Loucy (cell line): ENCODE results near the gene CCDC86.

ENCODE experiments used
- H2AFZ ChIP-seq: fragments of 200-600 bp; sonication (generic); 2 replicates; pipeline ENCODE4 v1.6.0; 2016; ENCODE audit warnings: antibody characterized with exemption, mild to moderate bottlenecking, low read length, moderate library complexity
- H3F3A ChIP-seq: fragments of 200-600 bp; 2 replicates; pipeline ENCODE4 v1.6.0; 2016; ENCODE audit warnings: antibody characterized with exemption, low read depth, mild to moderate bottlenecking
- H3K27me3 ChIP-seq: fragments of 200-600 bp; sonication (generic); 2 replicates; pipeline ENCODE4 v1.6.1; 2014; ENCODE audit warnings: low read length, mild to moderate bottlenecking; ENCODE audit not compliant: insufficient read depth, poor library complexity, severe bottlenecking
- H3K36me3 ChIP-seq: fragments of 200-600 bp; sonication (generic); 2 replicates; pipeline ENCODE4 v1.6.1; 2016; ENCODE audit warnings: low read length; ENCODE audit not compliant: insufficient read depth
- H3K4me1 ChIP-seq: fragments of 200-600 bp; sonication (generic); 2 replicates; pipeline ENCODE4 v1.5.1; 2014; ENCODE audit warnings: low read length, mild to moderate bottlenecking; ENCODE audit not compliant: insufficient read depth, poor library complexity, severe bottlenecking
- H3K4me2 ChIP-seq: fragments of 200-600 bp; sonication (generic); 2 replicates; pipeline ENCODE4 v1.6.0; 2014; ENCODE audit warnings: antibody characterized with exemption, low read length, low read depth, mild to moderate bottlenecking; ENCODE audit not compliant: poor library complexity, severe bottlenecking
- H3K4me3 ChIP-seq: fragments of 200-600 bp; sonication (generic); 2 replicates; pipeline ENCODE4 v1.5.1; 2014; ENCODE audit warnings: low read length, mild to moderate bottlenecking, mixed read lengths; ENCODE audit not compliant: poor library complexity, severe bottlenecking
- H3K79me2 ChIP-seq: fragments of 200-600 bp; sonication (generic); 2 replicates; pipeline ENCODE4 v1.6.1; 2014; ENCODE audit warnings: low read length; ENCODE audit not compliant: insufficient read depth
- H3K9ac ChIP-seq: fragments of 200-600 bp; sonication (generic); 2 replicates; pipeline ENCODE4 v1.6.0; 2014; ENCODE audit warnings: mild to moderate bottlenecking, low read depth, low read length, moderate library complexity; ENCODE audit not compliant: poor library complexity, severe bottlenecking
- H3K9me2 ChIP-seq: fragments of 200-600 bp; sonication (generic); replicated peaks from 2 replicates; pipeline ENCODE4 v1.6.1; 2016; ENCODE audit warnings: low read depth, low read length, mixed read lengths
- H3K9me3 ChIP-seq: fragments of 200-600 bp; sonication (generic); 2 replicates; pipeline ENCODE4 v1.6.1; 2014; ENCODE audit warnings: mild to moderate bottlenecking, antibody characterized with exemption, low read length, low read depth; ENCODE audit not compliant: insufficient read depth
- H4K20me1 ChIP-seq: fragments of 200-600 bp; sonication (generic); 2 replicates; pipeline ENCODE4 v1.6.0; 2014; ENCODE audit warnings: antibody characterized with exemption, low read length, mild to moderate bottlenecking; ENCODE audit not compliant: insufficient read depth, poor library complexity, severe bottlenecking
- CTCF ChIP-seq: fragments of 200-600 bp; sonication (generic); conservative IDR thresholded peaks from 2 replicates; pipeline ENCODE4 v1.5.1; 2014; ENCODE audit warnings: mild to moderate bottlenecking, antibody characterized with exemption, low read length
- EZH2phosphoT487 ChIP-seq: fragments of 200-600 bp; IDR thresholded peaks from 2 replicates; pipeline ENCODE4 v1.6.1; 2018; ENCODE audit warnings: antibody characterized with exemption, mild to moderate bottlenecking, moderate library complexity, borderline replicate concordance

Gene CCDC86

GRCh38 chr11:60841797-60842667 lies at the start of gene CCDC86:
Gene CCDC86 (plus strand): TSS chr11:60842113. CDS start chr11:60842125, 12 bp downstream.
- Histone ChIP-seq H3K4me2 (peak within 1 kb of the TSS; percentile 88), H3K36me3 (no peaks in the 10 kb centered on the region), H3K4me3 (peak within 1 kb of the TSS; percentile 96), H3K4me1 (peaks cover 55% of the 10 kb centered on the region), H3K9me2 (no peaks in the 10 kb centered on the region), H3F3A (no peaks in the 10 kb centered on the region), H2AFZ (peak within 1 kb of the TSS; percentile 83), H3K9me3 (no peaks in the 10 kb centered on the region), H3K9ac (peak within 1 kb of the TSS; percentile 85), H3K27me3 (no peaks in the 10 kb centered on the region), H3K79me2 (peaks cover 44% of the 10 kb centered on the region), H4K20me1 (no peaks in the 10 kb centered on the region)
- no peak for TF ChIP-seq CTCF

- H3K4me2 ChIP-seq = no peak overlapping the region
- TF ChIP-seq CTCF = no peak
- TF ChIP-seq EZH2phosphoT487 = no peak
- H3K4me1 ChIP-seq = peaks cover 9% of the 10 kb centered on the region
- H3K36me3 ChIP-seq = no peaks in the 10 kb centered on the region
- no peaks in the 10 kb centered on the region; the same call in 1 of the 2 replicates for H3K9me3 ChIP-seq
- H3K9ac ChIP-seq = no peak overlapping the region
- H2AFZ ChIP-seq = no peak overlapping the region
- H3K27me3 ChIP-seq = no peaks in the 10 kb centered on the region
- H3F3A ChIP-seq = no peaks in the 10 kb centered on the region
- H3K4me3 ChIP-seq = no peak overlapping the region
- H3K79me2 ChIP-seq = no peaks in the 10 kb centered on the region
- no peaks in the 10 kb centered on the region for H4K20me1 ChIP-seq
- H3K9me2 ChIP-seq = no peaks in the 10 kb centered on the region
Measured at GRCh38 chr11:60792521-60792920, 49.4 kb upstream of the CCDC86 start.

GRCh38 chr11:60795291-60795690 lies 46.6 kb upstream of the CCDC86 start:
- H3K4me2 ChIP-seq = no peak overlapping the region
- no peaks in the 10 kb centered on the region for H4K20me1 ChIP-seq
- no peaks in the 10 kb centered on the region for H3K27me3 ChIP-seq
- H3K36me3 ChIP-seq = no peaks in the 10 kb centered on the region
- no peaks in the 10 kb centered on the region for H3K4me1 ChIP-seq
- TF ChIP-seq CTCF (no peak), EZH2phosphoT487 (no peak)
- no peak overlapping the region for H3K9ac ChIP-seq
- no peak overlapping the region for H2AFZ ChIP-seq
- no peaks in the 10 kb centered on the region for H3K9me2 ChIP-seq
- H3F3A ChIP-seq = no peaks in the 10 kb centered on the region
- no peaks in the 10 kb centered on the region for H3K79me2 ChIP-seq
- H3K9me3 ChIP-seq = no peaks in the 10 kb centered on the region; the same call in 1 of the 2 replicates
- no peak overlapping the region for H3K4me3 ChIP-seq
